ENCODE results near the gene STARD5.

STARD5 gene

DNA sequence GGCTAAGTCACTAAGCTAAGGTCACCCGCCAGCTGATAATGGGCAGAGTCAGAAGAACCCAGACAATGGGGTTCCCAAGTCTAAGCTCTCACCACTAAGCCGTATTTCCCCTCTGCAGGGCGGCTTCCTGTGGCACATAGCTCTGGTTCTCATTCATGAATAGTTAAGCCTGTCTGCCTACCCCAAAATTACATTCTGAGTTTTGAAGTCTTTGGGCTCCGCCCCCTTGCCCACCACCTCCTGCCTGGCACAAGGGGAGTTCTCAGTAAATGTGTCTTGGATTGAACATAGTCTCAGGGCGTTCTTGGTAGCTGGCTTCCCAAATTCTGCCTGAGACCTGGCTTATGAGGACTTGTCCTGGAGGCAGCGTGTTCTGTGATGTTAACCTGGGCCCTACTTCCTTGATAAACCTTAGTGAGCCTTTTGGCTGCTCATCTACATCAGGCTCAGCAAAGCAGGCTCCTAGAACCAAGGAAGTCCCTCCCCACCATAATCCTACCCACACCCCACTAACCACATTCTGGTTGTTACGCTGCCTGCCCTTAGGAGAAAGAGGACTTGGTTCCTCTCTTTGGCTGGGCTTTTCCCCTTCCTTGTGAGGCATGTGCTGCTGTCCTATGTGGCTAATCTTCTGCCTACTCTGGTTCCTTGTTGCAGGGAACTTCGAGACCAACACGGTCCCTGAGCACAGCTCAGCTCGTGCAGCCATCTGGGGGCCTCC is 54.9 kb downstream of the STARD5 start:
- no peak overlapping the region for H3K4me3 ChIP-seq (replicated peaks; ENCODE audit: insufficient read depth, low read length)
- peaks cover 3% of the 10 kb centered on the region for H3K27me3 ChIP-seq (ENCODE audit: insufficient read depth, poor library complexity, severe bottlenecking)
- peak; percentile 32 to 61 for DNase-seq (ENCODE audit: low read depth in 1 of 2, low spot score in 1 of 2)
- TF ChIP-seq SPI1 (IDR thresholded peaks at IDR 0.05; ENCODE audit: borderline replicate concordance, low read depth), result peak; percentile 47; the same call in 1 of the 2 replicates
- TF ChIP-seq POLR2AphosphoS5 (IDR thresholded peaks at IDR 0.05; ENCODE audit: low read depth), result no peak
- TF ChIP-seq, protein P1, sequence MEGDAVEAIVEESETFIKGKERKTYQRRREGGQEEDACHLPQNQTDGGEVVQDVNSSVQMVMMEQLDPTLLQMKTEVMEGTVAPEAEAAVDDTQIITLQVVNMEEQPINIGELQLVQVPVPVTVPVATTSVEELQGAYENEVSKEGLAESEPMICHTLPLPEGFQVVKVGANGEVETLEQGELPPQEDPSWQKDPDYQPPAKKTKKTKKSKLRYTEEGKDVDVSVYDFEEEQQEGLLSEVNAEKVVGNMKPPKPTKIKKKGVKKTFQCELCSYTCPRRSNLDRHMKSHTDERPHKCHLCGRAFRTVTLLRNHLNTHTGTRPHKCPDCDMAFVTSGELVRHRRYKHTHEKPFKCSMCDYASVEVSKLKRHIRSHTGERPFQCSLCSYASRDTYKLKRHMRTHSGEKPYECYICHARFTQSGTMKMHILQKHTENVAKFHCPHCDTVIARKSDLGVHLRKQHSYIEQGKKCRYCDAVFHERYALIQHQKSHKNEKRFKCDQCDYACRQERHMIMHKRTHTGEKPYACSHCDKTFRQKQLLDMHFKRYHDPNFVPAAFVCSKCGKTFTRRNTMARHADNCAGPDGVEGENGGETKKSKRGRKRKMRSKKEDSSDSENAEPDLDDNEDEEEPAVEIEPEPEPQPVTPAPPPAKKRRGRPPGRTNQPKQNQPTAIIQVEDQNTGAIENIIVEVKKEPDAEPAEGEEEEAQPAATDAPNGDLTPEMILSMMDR (IDR thresholded peaks at IDR 0.05; ENCODE audit: insufficient read depth, low read length), result no peak
- 0 out of 2 replicates have a peak overlapping the region, but pooled peaks have one; percentile 11 for H3K27ac ChIP-seq (replicated peaks)

DNA sequence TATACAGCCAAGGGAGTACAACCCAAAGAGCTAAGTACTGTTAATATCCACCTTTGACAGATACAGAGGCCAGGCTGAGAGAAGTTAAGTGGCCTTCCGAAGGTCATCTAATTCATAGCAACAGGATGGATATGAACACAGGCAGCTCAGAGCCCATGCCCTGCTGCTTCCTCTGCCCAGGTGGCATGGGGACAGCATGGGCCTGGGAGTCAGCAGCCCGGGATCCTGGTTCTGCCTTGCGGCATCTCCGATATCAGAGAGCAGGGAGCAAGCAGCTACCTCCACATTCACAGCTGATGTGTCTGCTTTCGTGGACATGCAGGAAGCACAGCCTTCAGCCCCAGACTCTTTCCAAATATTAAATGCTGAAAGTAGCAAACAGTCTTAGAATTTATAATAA is 55.6 kb downstream of the STARD5 start:
- H3K27me3 ChIP-seq (ENCODE audit: insufficient read depth, poor library complexity, severe bottlenecking), result peaks cover 3% of the 10 kb centered on the region
- DNase-seq (ENCODE audit: low read depth in 1 of 2, low spot score in 1 of 2), result no peak
- H3K27ac ChIP-seq (replicated peaks), result no peak overlapping the region
- TF ChIP-seq, protein P1 (IDR thresholded peaks at IDR 0.05; ENCODE audit: insufficient read depth, low read length), result no peak
- no peak for TF ChIP-seq SPI1 (IDR thresholded peaks at IDR 0.05; ENCODE audit: borderline replicate concordance, low read depth)
- TF ChIP-seq, protein P2, sequence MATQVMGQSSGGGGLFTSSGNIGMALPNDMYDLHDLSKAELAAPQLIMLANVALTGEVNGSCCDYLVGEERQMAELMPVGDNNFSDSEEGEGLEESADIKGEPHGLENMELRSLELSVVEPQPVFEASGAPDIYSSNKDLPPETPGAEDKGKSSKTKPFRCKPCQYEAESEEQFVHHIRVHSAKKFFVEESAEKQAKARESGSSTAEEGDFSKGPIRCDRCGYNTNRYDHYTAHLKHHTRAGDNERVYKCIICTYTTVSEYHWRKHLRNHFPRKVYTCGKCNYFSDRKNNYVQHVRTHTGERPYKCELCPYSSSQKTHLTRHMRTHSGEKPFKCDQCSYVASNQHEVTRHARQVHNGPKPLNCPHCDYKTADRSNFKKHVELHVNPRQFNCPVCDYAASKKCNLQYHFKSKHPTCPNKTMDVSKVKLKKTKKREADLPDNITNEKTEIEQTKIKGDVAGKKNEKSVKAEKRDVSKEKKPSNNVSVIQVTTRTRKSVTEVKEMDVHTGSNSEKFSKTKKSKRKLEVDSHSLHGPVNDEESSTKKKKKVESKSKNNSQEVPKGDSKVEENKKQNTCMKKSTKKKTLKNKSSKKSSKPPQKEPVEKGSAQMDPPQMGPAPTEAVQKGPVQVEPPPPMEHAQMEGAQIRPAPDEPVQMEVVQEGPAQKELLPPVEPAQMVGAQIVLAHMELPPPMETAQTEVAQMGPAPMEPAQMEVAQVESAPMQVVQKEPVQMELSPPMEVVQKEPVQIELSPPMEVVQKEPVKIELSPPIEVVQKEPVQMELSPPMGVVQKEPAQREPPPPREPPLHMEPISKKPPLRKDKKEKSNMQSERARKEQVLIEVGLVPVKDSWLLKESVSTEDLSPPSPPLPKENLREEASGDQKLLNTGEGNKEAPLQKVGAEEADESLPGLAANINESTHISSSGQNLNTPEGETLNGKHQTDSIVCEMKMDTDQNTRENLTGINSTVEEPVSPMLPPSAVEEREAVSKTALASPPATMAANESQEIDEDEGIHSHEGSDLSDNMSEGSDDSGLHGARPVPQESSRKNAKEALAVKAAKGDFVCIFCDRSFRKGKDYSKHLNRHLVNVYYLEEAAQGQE (IDR thresholded peaks at IDR 0.05; ENCODE audit: insufficient replicate concordance, low read depth), result no peak
- no peak for TF ChIP-seq POLR2AphosphoS5 (IDR thresholded peaks at IDR 0.05; ENCODE audit: low read depth)
- TF ChIP-seq GABPA (IDR thresholded peaks at IDR 0.05; ENCODE audit: low read depth), result no peak
- H3K4me3 ChIP-seq (replicated peaks; ENCODE audit: insufficient read depth, low read length), result no peak overlapping the region

DNA sequence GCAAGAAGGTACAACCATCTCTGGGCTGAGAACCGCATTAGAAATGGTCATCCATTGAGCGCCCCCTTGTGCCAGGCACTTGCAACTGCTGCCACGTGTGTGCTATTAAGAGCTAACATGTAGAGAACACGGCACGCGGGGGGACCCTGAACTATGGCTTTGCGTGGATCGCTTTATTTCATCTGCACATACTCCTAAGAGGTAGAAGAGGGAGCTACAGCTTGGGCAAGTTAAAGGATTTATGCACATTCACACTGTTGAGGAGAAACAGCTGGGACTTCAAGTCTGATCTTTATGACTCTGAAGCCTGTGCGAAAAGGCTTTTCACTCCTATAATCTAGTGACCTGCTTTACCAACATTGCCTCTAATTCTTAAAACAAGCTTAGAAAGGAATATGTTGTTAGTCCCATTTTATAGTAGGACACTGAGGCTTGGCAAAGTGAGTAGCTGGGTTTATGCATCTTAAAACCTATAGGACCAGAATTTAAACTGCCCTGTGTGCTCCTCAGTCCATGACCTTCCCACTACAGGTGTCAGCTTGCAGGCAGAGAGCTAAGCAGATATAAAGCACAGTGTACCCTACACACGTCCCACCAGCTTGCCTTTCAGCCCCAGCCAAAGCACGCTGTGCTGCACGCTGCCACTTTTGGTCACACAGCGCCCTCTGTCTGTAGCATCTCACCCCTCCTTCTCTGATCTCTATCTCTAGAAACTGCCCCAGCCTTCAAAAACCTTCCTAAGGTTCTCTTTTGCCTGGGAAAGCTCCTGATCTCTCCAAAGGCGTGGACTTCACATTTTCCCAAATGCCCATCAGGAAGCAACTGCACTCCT is 57.8 kb downstream of the STARD5 start:
- no peak overlapping the region for H3K27ac ChIP-seq (replicated peaks)
- TF ChIP-seq GABPA (IDR thresholded peaks at IDR 0.05; ENCODE audit: low read depth), result no peak
- TF ChIP-seq, protein P2 (IDR thresholded peaks at IDR 0.05; ENCODE audit: insufficient replicate concordance, low read depth), result peak; percentile 14
- no peak for TF ChIP-seq POLR2AphosphoS5 (IDR thresholded peaks at IDR 0.05; ENCODE audit: low read depth)
- no peak for TF ChIP-seq SPI1 (IDR thresholded peaks at IDR 0.05; ENCODE audit: borderline replicate concordance, low read depth)
- TF ChIP-seq, protein P1 (IDR thresholded peaks at IDR 0.05; ENCODE audit: insufficient read depth, low read length), result peak; percentile 94
- peaks cover 3% of the 10 kb centered on the region for H3K27me3 ChIP-seq (ENCODE audit: insufficient read depth, poor library complexity, severe bottlenecking)
- no peak overlapping the region for H3K4me3 ChIP-seq (replicated peaks; ENCODE audit: insufficient read depth, low read length)
- DNase-seq (ENCODE audit: low read depth in 1 of 2, low spot score in 1 of 2), result peak; percentile 56 to 81

Data from HL-60 (cell line).